Upper lobe of right lung (tissue), 1 donor: ENCODE data around the gene MRPL46. TPM values are rescaled to one million over a fixed set of nuclear protein-coding genes. Genes with fewer than 3 reads are reported as not detected.
A peak's percentile ranks its signal among the peaks of the same experiment; 100 is the strongest.

Experiments used
- ATAC-seq: fragments of 200-7000 bp; cut with Tn5 transposase; one replicate; pipeline ENCODE4 v1.9.1; 2020; ENCODE audit warnings: mild to moderate bottlenecking, moderate library complexity
- DNase-seq: peaks from one replicate; pipeline ENCODE4 v3.0.0-alpha.2; 2020
- H3K27ac ChIP-seq: fragments of 200-600 bp; one replicate; pipeline ENCODE4 v1.8.0; 2022
- H3K27me3 ChIP-seq: fragments of 200-600 bp; one replicate; pipeline ENCODE4 v1.8.0; 2022; ENCODE audit warnings: mild to moderate bottlenecking
- H3K36me3 ChIP-seq: fragments of 200-600 bp; one replicate; pipeline ENCODE4 v1.8.0; 2022
- H3K4me1 ChIP-seq: fragments of 200-600 bp; one replicate; pipeline ENCODE4 v1.8.0; 2022
- H3K4me3 ChIP-seq: fragments of 200-600 bp; one replicate; pipeline ENCODE4 v1.8.0; 2022; ENCODE audit warnings: mild to moderate bottlenecking
- H3K9me3 ChIP-seq: fragments of 200-600 bp; one replicate; pipeline ENCODE4 v1.8.0; 2022
- intact Hi-C: fragments of 100-400 bp; cut with DNase I; formaldehyde crosslinking; loops from one replicate; pipeline ENCODE4 v1.11.0; 2022
- total RNA-seq: library from RNA; stranded (reverse); fragmentation: NEBNext Ultra II Directional; extraction: Animal tissue kit (Norgen Biotek cat#: 25700); gene quantifications from one replicate; pipeline ENCODE4 v1.2.1, GENCODE V29; 2021
- TF ChIP-seq, protein P1 (sequence below): fragments of 200-600 bp; IDR thresholded peaks from one replicate; pipeline ENCODE4 v1.8.0; 2022; ENCODE audit warnings: antibody characterized with exemption
- donor health status: DM: no; HTN: yes; CAD: no; lungs with severe emphysema.

The MRPL46 gene
- total RNA-seq, 1 donor from 2014 or later, result 17.0 TPM

DNA sequence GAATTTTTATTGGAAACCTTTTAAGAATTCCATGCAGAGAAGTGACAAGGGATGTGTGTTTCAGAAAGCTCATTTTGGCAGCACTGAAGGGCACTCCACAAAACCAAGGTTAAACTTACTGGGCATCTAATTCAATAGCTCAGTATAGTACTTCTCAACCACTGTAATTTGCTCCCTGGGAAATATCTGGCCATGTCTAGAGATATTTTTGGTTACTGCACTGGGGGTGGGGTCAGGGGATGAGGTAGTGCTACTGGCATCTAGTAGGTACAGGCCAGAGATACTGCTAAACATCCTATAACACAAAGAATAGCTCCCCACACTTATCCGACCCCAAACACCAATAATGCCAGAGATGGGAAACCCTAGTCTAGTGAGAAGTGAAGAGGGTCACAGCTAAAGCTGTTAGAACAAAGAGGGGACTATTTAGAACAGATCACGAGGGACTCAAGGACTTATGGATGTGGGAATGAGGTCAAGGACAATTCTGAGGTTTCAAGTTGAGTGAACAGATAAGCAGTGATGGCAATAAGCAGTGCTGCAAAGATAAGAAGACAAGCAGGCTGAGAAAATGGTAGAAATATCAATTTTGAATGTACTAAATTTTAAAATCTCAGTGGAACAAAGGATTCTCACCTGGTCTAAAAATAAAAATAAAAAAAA, 3.2 kb downstream of the MRPL46 start:
- TF ChIP-seq, protein P1, sequence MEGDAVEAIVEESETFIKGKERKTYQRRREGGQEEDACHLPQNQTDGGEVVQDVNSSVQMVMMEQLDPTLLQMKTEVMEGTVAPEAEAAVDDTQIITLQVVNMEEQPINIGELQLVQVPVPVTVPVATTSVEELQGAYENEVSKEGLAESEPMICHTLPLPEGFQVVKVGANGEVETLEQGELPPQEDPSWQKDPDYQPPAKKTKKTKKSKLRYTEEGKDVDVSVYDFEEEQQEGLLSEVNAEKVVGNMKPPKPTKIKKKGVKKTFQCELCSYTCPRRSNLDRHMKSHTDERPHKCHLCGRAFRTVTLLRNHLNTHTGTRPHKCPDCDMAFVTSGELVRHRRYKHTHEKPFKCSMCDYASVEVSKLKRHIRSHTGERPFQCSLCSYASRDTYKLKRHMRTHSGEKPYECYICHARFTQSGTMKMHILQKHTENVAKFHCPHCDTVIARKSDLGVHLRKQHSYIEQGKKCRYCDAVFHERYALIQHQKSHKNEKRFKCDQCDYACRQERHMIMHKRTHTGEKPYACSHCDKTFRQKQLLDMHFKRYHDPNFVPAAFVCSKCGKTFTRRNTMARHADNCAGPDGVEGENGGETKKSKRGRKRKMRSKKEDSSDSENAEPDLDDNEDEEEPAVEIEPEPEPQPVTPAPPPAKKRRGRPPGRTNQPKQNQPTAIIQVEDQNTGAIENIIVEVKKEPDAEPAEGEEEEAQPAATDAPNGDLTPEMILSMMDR, result no peak
- Histone ChIP-seq H3K36me3 (peaks cover 61% of the 10 kb centered on the region), H3K27me3 (no peaks in the 10 kb centered on the region), H3K27ac (no peak overlapping the region), H3K4me3 (no peak overlapping the region), H3K4me1 (peaks cover 17% of the 10 kb centered on the region), H3K9me3 (no peaks in the 10 kb centered on the region)
- ATAC-seq, result no peak
- no peak for DNase-seq
- intact Hi-C loops, result no loop called here

DNA sequence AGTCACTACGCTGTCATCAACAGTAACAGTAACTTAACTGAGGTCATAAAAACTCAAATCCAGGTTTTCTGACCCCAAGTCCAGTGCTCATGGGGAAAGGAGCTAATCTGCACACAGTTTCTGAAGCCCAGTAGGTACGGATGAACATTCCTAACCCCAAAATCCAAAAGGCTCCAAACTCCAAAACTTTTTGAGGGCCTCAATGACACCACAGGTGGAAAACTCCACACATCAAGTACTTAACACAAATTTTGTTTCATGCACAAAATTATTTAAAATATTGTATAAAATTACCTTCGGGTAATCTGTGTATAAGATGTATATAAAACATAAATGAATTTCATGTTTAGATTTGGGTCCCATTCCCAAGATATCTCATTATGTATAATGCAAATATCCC, 10.5 kb downstream of the MRPL46 start:
- peaks cover 39% of the 10 kb centered on the region for H3K36me3 ChIP-seq
- DNase-seq, result no peak
- H3K4me1 ChIP-seq, result peaks cover 10% of the 10 kb centered on the region
- no peak overlapping the region for H3K4me3 ChIP-seq
- no peak overlapping the region for H3K27ac ChIP-seq
- no peaks in the 10 kb centered on the region for H3K27me3 ChIP-seq
- intact Hi-C loops, result no loop called here
- no peaks in the 10 kb centered on the region for H3K9me3 ChIP-seq
- TF ChIP-seq, protein P1, result no peak
- no peak for ATAC-seq

DNA sequence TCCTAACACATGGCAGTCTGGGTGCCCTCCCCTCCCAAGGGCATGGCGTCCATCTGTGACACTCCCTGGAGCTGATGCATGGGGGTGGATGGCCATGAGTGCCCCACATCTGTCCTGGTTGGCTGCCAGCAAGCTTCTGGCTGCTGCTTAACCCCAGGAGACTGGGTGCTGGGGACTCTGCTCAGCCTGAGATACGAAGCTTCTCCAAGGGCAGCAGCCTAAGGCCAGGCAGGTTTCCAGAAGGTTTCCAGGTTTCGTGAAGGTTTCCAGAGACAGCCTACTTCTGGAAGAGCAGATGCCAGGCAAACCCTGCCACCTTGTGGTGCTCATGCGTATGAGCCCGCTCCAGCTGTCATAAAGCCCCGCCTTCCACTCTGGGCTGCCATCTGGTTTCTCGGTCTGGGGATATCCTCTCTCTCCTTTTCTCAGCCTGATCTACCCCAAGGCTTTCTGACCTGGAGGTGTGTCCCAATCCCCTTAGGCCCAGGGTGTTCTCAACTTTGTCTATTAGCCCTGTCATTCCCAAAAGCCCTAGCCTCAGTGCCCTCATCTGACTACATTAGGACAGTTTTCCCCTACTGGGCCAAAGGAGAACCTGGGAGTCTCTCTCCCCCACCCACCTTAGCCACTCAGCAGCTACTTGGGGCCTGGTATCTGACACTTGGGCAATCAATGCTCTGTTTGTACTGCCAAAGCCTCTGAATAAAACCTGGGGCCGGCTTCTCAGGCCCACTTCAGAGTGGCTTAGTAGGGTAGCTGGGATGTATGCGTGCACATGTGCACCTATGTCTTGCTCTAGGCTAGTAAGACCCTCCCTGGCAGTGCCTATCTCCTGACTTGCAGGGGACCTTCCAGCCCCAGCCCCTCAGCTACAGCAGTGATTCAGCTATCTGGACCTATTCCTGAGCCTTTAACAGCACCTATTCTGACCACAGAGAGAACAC, 12.0 kb downstream of the MRPL46 start:
- Histone ChIP-seq H3K27me3 (peaks cover 4% of the 10 kb centered on the region), H3K36me3 (peaks cover 24% of the 10 kb centered on the region), H3K4me1 (peaks cover 10% of the 10 kb centered on the region), H3K4me3 (no peak overlapping the region), H3K27ac (no peak overlapping the region), H3K9me3 (no peaks in the 10 kb centered on the region)
- intact Hi-C loops, result no loop called here
- ATAC-seq, result peak; percentile 89
- TF ChIP-seq, protein P1, result peak; percentile 63
- DNase-seq, result no peak

DNA sequence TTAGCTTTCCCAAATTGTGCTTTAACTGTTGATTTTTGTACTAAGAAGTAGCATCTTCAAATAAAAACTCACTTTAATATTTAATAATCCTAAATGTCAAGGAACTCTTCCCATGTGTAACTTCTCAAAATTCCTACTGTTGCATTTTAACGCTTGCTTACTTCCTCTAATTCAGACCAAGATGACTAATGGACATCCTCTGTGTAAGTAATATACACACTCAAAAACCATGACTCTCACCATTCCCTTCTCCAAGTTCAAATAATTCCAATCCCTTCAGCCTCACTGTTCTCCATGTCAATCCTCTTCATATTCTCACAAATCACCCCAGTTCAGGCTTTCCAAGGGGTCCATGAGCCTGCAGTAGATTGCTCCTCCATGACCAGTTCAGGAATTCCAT, 13.0 kb downstream of the MRPL46 start:
- TF ChIP-seq, protein P1, result no peak
- DNase-seq (no peak), ATAC-seq (no peak)
- peaks cover 13% of the 10 kb centered on the region for H3K27me3 ChIP-seq
- peaks cover 10% of the 10 kb centered on the region for H3K4me1 ChIP-seq
- H3K27ac ChIP-seq, result no peak overlapping the region
- H3K36me3 ChIP-seq, result peaks cover 15% of the 10 kb centered on the region
- no peaks in the 10 kb centered on the region for H3K9me3 ChIP-seq
- intact Hi-C loops, result no loop called here
- H3K4me3 ChIP-seq, result no peak overlapping the region

DNA sequence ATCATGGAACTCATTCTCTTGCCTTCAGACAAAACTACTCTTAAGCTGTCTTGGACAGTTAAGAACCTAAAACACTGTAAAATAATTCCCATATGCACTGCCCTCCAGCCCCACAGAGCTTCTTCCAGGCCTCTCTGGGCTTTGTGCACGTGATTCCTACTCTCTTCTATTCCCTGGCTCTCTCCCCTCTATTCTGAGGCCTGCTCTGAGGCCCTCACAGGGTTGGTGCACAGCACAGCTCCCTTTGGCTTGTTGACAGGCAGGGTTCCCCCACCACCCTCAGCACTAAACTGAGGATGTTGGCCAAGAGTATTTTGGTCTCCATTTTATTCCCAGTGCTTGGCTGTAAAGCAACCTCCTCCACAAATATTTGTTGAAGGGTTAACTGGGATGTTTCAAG, 13.5 kb downstream of the MRPL46 start:
- no peak for ATAC-seq
- DNase-seq, result no peak
- TF ChIP-seq, protein P1, result no peak

More for the DNA sequence above, 13.5 kb downstream of the MRPL46 start:
- Histone ChIP-seq H3K27ac (no peak overlapping the region), H3K9me3 (no peaks in the 10 kb centered on the region), H3K4me3 (no peak overlapping the region), H3K27me3 (peaks cover 14% of the 10 kb centered on the region), H3K36me3 (peaks cover 9% of the 10 kb centered on the region), H3K4me1 (peaks cover 10% of the 10 kb centered on the region)
- intact Hi-C loops, result no loop called here
